HepG2 (cell line): Measurements from ENCODE around the gene KRT79. TPM values are rescaled to one million over a fixed set of nuclear protein-coding genes. Genes with fewer than 3 reads are reported as not detected.

Experiments
- ATAC-seq: fragments of 200-7000 bp; cut with Tn5 transposase; 3 replicates; pipeline ENCODE4 v1.9.1; 2020; ENCODE audit warnings: mild to moderate bottlenecking, moderate library complexity
- BruUV-seq: library from RNA; stranded (reverse); fragments of 400-500 nt; replicated peaks from 2 replicates; lab custom pipeline; 2021; lab: Mats Ljungman, UMichigan
- CTCF ChIA-PET: fragments of 300-600 bp; formaldehyde crosslinking; extraction: SDS; loops from one replicate; lab custom pipeline; 2021; ENCODE audit warnings: low total read pairs, inconsistent platforms, low intra/inter-chr PET ratio; lab: Yijun Ruan, JAX
- POLR2A ChIA-PET: fragments of 350-600 bp; sonication (Branson Sonifier 250); formaldehyde crosslinking; loops from one replicate; lab custom pipeline; 2020; ENCODE audit warnings: antibody characterized with exemption, inconsistent platforms; lab: Yijun Ruan, JAX
- DNase-seq: peaks from one replicate; pipeline ENCODE4 v3.0.0-alpha.2; 2015; ENCODE audit warnings: low spot score
- FAIRE-seq: peaks from 3 replicates; lab custom pipeline; 2011; peaks lifted over from hg19 to GRCh38; lab: Jason Lieb, UNC
- H2AFZ ChIP-seq: one replicate; pipeline ENCODE4 v1.6.1; 2011; ENCODE audit warnings: low read length, inconsistent platforms
- H3K27ac ChIP-seq: fragments of 300-600 bp; 3 replicates; pipeline ENCODE4 v1.8.0; 2011; ENCODE audit warnings: mixed run types, mild to moderate bottlenecking, mixed read lengths, low read length, inconsistent platforms; ENCODE audit not compliant: insufficient read depth; ENCODE audit errors: extremely low read length
- H3K27me3 ChIP-seq, 2 experiments: fragments of 200-600 bp in 1 of 2; 2 replicates in 1 of 2; 3 replicates in 1 of 2; pipeline versions ENCODE4 v1.6.0 to v1.8.0; 2011; ENCODE audit warnings: low read length in 2 of 2, mild to moderate bottlenecking in 2 of 2, moderate library complexity in 2 of 2, inconsistent platforms in 1 of 2; ENCODE audit not compliant: insufficient read depth in 2 of 2, control insufficient read depth in 1 of 2
- H3K36me3 ChIP-seq, 2 experiments: fragments of 200-600 bp in 1 of 2; replicated peaks in 1 of 2; 2 replicates in 1 of 2; 3 replicates in 1 of 2; pipeline versions ENCODE4 v1.5.1 to v1.8.0; 2011; ENCODE audit warnings: low read length in 2 of 2, inconsistent platforms in 1 of 2; ENCODE audit not compliant: insufficient read depth in 2 of 2, control insufficient read depth in 1 of 2
- H3K4me1 ChIP-seq: 2 replicates; pipeline ENCODE4 v1.5.1; 2012; ENCODE audit warnings: low read length, inconsistent platforms; ENCODE audit not compliant: insufficient read depth
- H3K4me2 ChIP-seq: 2 replicates; pipeline ENCODE4 v1.6.0; 2011; ENCODE audit warnings: low read depth, low read length, inconsistent platforms
- H3K4me3 ChIP-seq, 3 experiments: fragments of 200-600 bp in 1 of 3; sonication (generic), shearing (Covaris generic) in 1 of 3; replicated peaks in 1 of 3; 2 replicates each; pipeline ENCODE4 v1.5.1; 2011 to 2016; ENCODE audit warnings: low read length in 3 of 3, inconsistent platforms in 2 of 3, low read depth in 2 of 3, mild to moderate bottlenecking in 2 of 3, control low read depth in 1 of 3, mixed read lengths in 1 of 3; ENCODE audit not compliant: insufficient read depth in 1 of 3
- H3K79me2 ChIP-seq: one replicate; pipeline ENCODE4 v1.6.1; 2011; ENCODE audit warnings: low read length, inconsistent platforms; ENCODE audit not compliant: insufficient read depth
- H3K9ac ChIP-seq: 2 replicates; pipeline ENCODE4 v1.6.0; 2011; ENCODE audit warnings: mild to moderate bottlenecking, low read depth, low read length, inconsistent platforms; ENCODE audit not compliant: insufficient read depth
- H3K9me3 ChIP-seq: 2 replicates; pipeline ENCODE4 v1.5.1; 2012; ENCODE audit warnings: mild to moderate bottlenecking, low read length
- H4K20me1 ChIP-seq: 2 replicates; pipeline ENCODE4 v1.6.0; 2011; ENCODE audit warnings: inconsistent platforms, mild to moderate bottlenecking, low read length, moderate library complexity; ENCODE audit not compliant: insufficient read depth
- ATF3 ChIP-seq: sonication (generic); formaldehyde crosslinking; IDR thresholded peaks from 2 replicates; pipeline ENCODE4 v1.4.0; 2020; ENCODE audit warnings: missing genetic modification reagents
- RBFOX2 ChIP-seq: fragments of 200-400 bp; formaldehyde crosslinking; IDR thresholded peaks from 2 replicates; pipeline ENCODE4 v1.6.1; 2017; ENCODE audit warnings: low read depth, mild to moderate bottlenecking, low read length
- SP5 ChIP-seq: IDR thresholded peaks from 2 replicates; pipeline ENCODE4 v1.6.1; 2016; ENCODE audit warnings: low read depth, borderline replicate concordance
- TFAP4 ChIP-seq: sonication (generic); IDR thresholded peaks from 2 replicates; pipeline ENCODE4 v1.6.1; 2016; ENCODE audit warnings: low read depth, borderline replicate concordance
- UBTF ChIP-seq: sonication (generic); formaldehyde crosslinking; IDR thresholded peaks from 2 replicates; pipeline ENCODE4 v1.4.0; 2020; ENCODE audit warnings: mild to moderate bottlenecking, missing genetic modification reagents
- ZBTB10 ChIP-seq: sonication (generic); formaldehyde crosslinking; IDR thresholded peaks from 2 replicates; pipeline ENCODE4 v1.4.0; 2020; ENCODE audit warnings: missing genetic modification reagents, borderline replicate concordance
- ZNF143 ChIP-seq: sonication (generic); formaldehyde crosslinking; IDR thresholded peaks from 2 replicates; pipeline ENCODE4 v1.4.0; 2020; ENCODE audit warnings: missing genetic modification reagents
- WGBS: methylation state at CpG from one replicate; pipeline ENCODE4 v1.1.6; 2017; ENCODE audit warnings: low lambda C conversion rate; 5-methylcytosine and 5-hydroxymethylcytosine counted together
- in situ Hi-C: cut with HindIII; loops from 2 replicates; pipeline ENCODE4 v1.10.0; 2017; ENCODE audit warnings: low pct_unique_long_range_greater_than_20kb; ENCODE audit not compliant: extremely low pct_ligation_motif_present
- intact Hi-C: fragments of 100-400 bp; cut with micrococcal nuclease; formaldehyde crosslinking; loops from one replicate; pipeline ENCODE4 v1.10.0; 2022; ENCODE audit not compliant: unreplicated experiment
- polyA plus RNA-seq, 8 experiments: library from polyadenylated mRNA; depleted of rRNA in 3 of 8; stranded (reverse) in 7 of 8; unstranded in 1 of 8; fragments of >200 nt; fragmentation: Illumina TruSeq in 4 of 8; extraction: Trizol in 4 of 8; gene quantifications; 2 replicates each; pipeline versions ENCODE4 v1.2.1 to v1.2.3, GENCODE V29; 2011 to 2016; ENCODE audit warnings: low read depth in 4 of 8, missing spikeins in 1 of 8, mixed read lengths in 1 of 8; ENCODE audit not compliant: insufficient read depth in 1 of 8
- total RNA-seq, 5 experiments: library from RNA; depleted of rRNA; stranded (reverse); fragments of >200 nt; fragmentation: Illumina TruSeq; extraction: Trizol; gene quantifications; 2 replicates each; pipeline ENCODE4 v1.2.3, GENCODE V29; 2016; ENCODE audit warnings: low read depth in 1 of 5

Gene KRT79
- total and polyA plus RNA-seq, 2 of the 13 experiments (the other 11 are each of a cell fraction or from before 2014, with no cell fraction given), result 0.09 TPM; not detected in 1

GRCh38 chr12:52874573-52875435 is 40.7 kb upstream of the KRT79 start:
- 0 out of 2 replicates have a peak overlapping the region, but pooled peaks have one; percentile 20 for H3K9ac ChIP-seq
- intact Hi-C loops, result no loop called here
- H3K9me3 ChIP-seq, result no peaks in the 10 kb centered on the region
- TF ChIP-seq ZNF143 (CRISPR knock-in tag), result no peak
- H3K4me1 ChIP-seq, result peaks cover 54% of the 10 kb centered on the region
- H4K20me1 ChIP-seq, result no peaks in the 10 kb centered on the region
- H3K36me3 ChIP-seq, result no peaks in the 10 kb centered on the region
- in situ Hi-C loops, result loop anchor here (5.0 kb wide), 2 partner anchors 488 to 728 kb away; partner anchors contain the start of gene KRT84
- H3K27ac ChIP-seq, result no peak overlapping the region
- H3K4me2 ChIP-seq, result peak overlapping the region; percentile 69
- no peak overlapping the region for H2AFZ ChIP-seq
- 50% methylated on average over 9 of the region's 10 CpGs for WGBS
- H3K4me3 ChIP-seq, result peak overlapping the region; percentile 28 to 63 (median 35); a peak in 4 of 6 replicates
- DNase-seq (no peak), ATAC-seq (no peak), FAIRE-seq (no peak)
- BruUV-seq, result no TSS peak
- POLR2A ChIA-PET, result interaction anchor here (1.0 to 1.8 kb wide), 2 partner anchors 10 to 21 kb away, joined by 3 to 4 read pairs; no protein-coding TSS in a partner anchor
- peaks cover 1 to 21% of the 10 kb centered on the region in 2 experiments; a peak in 3 of 5 replicates for H3K27me3 ChIP-seq
- CTCF ChIA-PET, result no interaction called here
- H3K79me2 ChIP-seq, result no peaks in the 10 kb centered on the region

GRCh38 chr12:52873832-52874572 is 39.9 kb upstream of the KRT79 start:
- intact Hi-C loops, result no loop called here
- peaks cover 53% of the 10 kb centered on the region for H3K4me1 ChIP-seq
- 28% methylated on average over 16 of the region's 55 CpGs for WGBS
- DNase-seq (peak; percentile 48), ATAC-seq (peak; percentile 51), FAIRE-seq (no peak)
- peak overlapping the region; percentile 70 for H3K9ac ChIP-seq
- no peaks in the 10 kb centered on the region for H3K79me2 ChIP-seq
- H2AFZ ChIP-seq, result no peak overlapping the region
- no peak overlapping the region for H3K27ac ChIP-seq
- H3K27me3 ChIP-seq, result peaks cover 1 to 21% of the 10 kb centered on the region in 2 experiments; a peak in 3 of 5 replicates
- ChIA-PET CTCF (no interaction called here), POLR2A (interaction anchor here (1.0 to 1.8 kb wide), 2 partner anchors 11 to 22 kb away, joined by 3 to 4 read pairs; no protein-coding TSS in a partner anchor)
- H3K4me2 ChIP-seq, result peak overlapping the region; percentile 72
- H3K9me3 ChIP-seq, result no peaks in the 10 kb centered on the region
- BruUV-seq, result no TSS peak
- in situ Hi-C loops, result no loop called here
- no peaks in the 10 kb centered on the region for H4K20me1 ChIP-seq
- H3K36me3 ChIP-seq, result no peaks in the 10 kb centered on the region
- peak overlapping the region; percentile 28 to 63 (median 52); a peak in 5 of 6 replicates for H3K4me3 ChIP-seq
- TF ChIP-seq TFAP4 (no peak), UBTF (peak; percentile 77), RBFOX2 (0 out of 2 replicates have a peak, but pooled peaks have one; percentile 17), ATF3 (CRISPR knock-in tag) (peak; percentile 68; the same call in 1 of the 2 replicates), SP5 (CRISPR knock-in tag) (no peak), ZBTB10 (peak; percentile 17; the same call in 1 of the 2 replicates)
